GM18867 (cell line): Measurements from ENCODE around the gene CNNM4.

Experiments
- ATAC-seq: cut with Tn5 transposase; IDR thresholded peaks from one replicate; pipeline ENCODE4 v1.9.1; 2021; ENCODE audit warnings: mild to moderate bottlenecking, moderate library complexity; ENCODE audit not compliant: unreplicated experiment

Gene CNNM4

GRCh38 chr2:96760036-96760985 lies at the start of gene CNNM4:
Gene CNNM4, plus strand, starts transcription at chr2:96760902. Its CDS starts 98 bp downstream, at chr2:96761000.
- ATAC-seq, result peak; percentile 85

DNA sequence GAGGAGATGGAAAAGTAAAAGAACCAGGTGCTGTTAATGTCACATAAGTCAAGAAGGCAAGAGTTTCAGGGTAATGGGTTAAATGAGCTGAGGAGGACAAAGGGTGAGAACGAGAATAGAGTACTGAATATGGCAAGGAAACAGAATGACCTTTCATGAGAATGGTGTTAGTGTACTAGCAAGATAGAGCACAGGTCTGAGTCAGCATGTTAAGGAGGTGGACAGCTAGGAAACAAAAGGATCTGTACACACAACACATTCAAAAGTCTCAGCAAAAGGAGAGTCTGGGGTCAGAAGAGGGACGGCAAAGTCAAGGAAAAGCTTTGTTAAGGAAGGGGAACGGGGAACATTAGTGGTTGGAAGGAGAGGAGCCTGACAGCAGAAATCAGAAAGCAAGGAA lies 49.7 kb upstream of the CNNM4 start:
- no peak for ATAC-seq

GRCh38 chr2:96715658-96716057 lies 45.0 kb upstream of the CNNM4 start:
- ATAC-seq, result no peak

DNA sequence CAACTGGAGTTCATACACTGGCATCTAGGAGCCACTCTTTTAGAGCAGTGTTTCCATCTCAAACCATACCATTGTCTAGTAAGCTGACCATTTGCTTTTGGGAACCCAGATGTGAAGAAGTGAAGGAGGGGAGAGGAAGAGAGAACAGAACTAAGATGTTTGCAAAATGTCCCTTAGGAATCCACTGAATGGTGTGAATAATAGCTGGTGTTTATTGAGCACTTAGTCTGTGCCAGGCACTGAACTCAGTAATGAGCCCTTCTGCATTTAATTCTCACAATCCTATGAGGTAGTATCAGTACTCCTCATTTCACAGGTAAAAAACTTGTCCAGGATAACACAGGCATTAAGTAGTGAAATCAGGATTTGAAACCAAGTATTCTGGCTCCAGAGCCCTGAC lies 44.3 kb upstream of the CNNM4 start:
- ATAC-seq, result no peak

- ATAC-seq, result no peak
Measured at GRCh38 chr2:96726131-96726530, 34.6 kb upstream of the CNNM4 start.

GRCh38 chr2:96727431-96727830 lies 33.3 kb upstream of the CNNM4 start:
- no peak for ATAC-seq

DNA sequence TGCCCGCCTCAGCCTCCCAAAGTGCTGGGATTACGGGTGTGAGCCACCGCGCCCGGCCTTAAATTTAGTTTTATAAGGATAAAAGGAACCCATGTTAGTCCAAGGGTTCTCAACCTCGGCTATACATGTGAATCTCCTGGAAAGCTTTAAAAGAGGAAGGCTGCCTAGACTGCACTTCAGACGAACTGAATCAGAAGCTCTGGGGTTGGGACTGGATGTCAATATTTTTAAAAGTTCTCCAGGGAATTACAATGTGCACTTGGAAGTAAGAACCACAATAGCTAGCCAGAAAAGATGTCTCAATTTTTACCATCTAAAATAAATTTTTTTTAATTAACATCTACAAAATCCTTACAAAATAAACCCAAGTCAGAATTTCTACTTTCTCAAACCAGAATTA lies 31.0 kb upstream of the CNNM4 start:
- ATAC-seq, result no peak

GRCh38 chr2:96730212-96730611 lies 30.5 kb upstream of the CNNM4 start:
- no peak for ATAC-seq

DNA sequence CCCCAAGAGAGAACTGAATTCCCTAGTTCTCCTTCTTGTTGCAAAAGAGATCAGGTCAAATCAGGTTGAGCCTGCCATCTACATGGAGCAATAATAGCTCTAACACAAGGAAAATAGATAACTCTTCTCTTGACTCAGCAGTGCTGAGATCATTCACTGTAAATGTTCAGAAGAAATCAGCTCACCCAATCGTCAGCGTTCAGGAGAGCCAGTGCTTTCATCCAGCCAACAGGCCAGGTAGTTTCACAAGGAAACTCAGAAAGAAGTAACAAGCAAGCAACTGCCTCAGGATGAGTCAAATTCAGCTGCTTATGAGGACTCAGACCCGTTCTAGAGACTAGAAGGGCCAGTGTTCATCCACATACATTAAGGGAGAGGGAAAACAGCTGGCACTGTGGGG lies 26.8 kb upstream of the CNNM4 start:
- no peak for ATAC-seq

DNA sequence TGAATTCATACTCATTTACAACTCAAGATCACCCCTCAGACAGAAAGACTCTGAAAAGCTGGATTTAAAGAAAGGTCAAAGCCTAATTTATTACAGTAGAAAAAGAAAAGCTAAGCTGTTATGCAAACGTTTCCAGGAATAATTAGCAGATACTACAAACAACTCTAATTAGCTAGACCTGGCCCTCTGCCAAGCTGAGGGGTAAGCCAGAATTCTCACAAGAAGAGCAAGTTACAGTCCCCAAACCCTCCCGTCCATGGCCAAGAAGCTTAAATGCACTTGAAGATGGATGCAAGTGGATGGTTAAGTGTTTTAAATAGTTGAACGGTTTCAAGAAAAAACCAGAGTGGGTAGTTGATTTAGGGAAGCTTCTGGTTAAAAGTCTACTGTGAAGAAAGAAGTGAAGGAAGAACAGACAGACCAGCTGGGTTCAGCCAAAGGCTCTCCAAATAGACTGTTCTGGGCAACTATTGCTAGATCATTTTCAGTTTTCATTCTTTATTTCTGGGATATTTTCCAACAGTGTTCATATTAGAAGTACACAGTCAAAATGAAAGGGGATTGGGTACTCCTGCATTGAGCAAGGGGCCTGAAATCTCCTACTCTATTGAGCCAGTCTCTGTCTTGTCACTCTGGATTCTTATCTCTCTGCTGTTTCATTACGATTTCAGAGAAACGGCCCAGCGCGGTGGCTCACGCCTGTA lies 25.7 kb upstream of the CNNM4 start:
- no peak for ATAC-seq

DNA sequence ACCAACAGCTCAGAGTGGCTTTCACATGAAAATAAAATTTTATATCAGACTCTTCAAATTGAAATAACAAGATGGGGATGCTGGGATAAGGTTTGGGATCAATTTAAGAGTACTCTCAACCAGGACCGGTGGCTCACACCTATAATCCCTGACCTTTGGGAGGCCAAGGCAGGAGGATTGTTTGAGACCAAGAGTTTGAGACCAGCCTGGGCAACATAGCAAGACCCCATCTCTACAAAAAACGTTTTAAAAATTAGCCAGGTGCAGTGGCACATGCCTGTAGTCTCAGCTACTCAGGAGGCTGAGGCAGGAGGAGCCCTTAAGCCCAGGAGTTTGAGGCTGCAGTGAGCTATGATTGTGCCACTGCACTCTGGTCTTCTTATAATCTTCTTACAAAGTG lies 23.5 kb upstream of the CNNM4 start:
- ATAC-seq, result no peak

- ATAC-seq, result no peak
Measured at GRCh38 chr2:96737831-96738230, 22.9 kb upstream of the CNNM4 start.

- ATAC-seq, result no peak
Measured at GRCh38 chr2:96739076-96739632, 21.5 kb upstream of the CNNM4 start.

- peak; percentile 99 for ATAC-seq
Measured at GRCh38 chr2:96739633-96740428, 20.9 kb upstream of the CNNM4 start, which contains the start of gene LMAN2L. Gene LMAN2L, minus strand, starts transcription at chr2:96740064. Its CDS starts 24 bp downstream, at chr2:96740040.

GRCh38 chr2:96747061-96747617 lies 13.6 kb upstream of the CNNM4 start:
- ATAC-seq, result no peak

GRCh38 chr2:96751800-96752199 lies 8.9 kb upstream of the CNNM4 start:
- no peak for ATAC-seq

DNA sequence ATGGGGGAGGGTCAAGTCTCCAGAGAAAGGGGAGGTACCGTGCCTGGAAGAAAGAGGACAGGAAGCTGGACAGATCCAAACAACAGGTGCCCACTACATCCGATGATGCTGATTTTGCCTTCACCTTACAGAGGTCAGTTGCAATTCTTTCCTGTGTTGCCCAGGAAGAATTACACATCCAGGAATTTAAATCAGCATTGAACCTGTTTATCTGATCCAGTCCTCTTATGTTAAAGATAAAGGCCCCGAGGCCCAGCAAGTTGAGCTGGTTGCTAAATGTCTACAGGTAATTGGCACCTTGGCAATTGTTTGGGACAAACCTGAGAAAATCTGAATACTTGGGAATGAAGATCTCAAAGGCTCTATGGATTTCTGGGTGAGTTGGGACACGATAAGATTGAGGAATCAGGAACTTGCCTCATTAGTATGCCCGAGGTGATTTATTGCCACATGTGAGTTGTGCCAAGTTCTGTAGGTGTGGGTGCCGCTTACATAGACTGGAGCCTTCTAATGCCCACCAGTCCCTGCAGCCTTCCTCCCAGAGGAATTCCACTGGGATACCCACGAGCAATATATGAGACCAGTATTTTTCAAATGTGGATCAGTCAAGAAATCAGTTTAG lies 6.9 kb upstream of the CNNM4 start:
- no peak for ATAC-seq

DNA sequence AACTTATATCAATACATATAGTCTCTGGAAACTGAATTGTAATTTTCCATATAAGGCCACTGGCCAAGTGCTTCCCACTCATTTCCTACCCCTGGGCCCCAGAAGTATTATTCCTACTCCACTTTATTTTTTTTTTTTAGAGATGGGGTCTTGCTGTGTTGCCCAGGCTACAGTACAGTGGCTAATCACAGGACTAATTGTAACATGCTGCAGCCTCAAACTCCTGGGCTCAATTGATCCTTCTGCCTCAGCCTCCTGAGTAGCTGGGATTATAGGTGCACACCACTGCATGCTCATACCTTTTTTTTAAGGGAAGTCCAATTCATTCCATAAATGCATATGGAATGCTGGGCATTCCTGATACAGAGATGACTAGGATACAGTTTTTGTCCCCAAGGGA lies 6.4 kb upstream of the CNNM4 start:
- no peak for ATAC-seq

DNA sequence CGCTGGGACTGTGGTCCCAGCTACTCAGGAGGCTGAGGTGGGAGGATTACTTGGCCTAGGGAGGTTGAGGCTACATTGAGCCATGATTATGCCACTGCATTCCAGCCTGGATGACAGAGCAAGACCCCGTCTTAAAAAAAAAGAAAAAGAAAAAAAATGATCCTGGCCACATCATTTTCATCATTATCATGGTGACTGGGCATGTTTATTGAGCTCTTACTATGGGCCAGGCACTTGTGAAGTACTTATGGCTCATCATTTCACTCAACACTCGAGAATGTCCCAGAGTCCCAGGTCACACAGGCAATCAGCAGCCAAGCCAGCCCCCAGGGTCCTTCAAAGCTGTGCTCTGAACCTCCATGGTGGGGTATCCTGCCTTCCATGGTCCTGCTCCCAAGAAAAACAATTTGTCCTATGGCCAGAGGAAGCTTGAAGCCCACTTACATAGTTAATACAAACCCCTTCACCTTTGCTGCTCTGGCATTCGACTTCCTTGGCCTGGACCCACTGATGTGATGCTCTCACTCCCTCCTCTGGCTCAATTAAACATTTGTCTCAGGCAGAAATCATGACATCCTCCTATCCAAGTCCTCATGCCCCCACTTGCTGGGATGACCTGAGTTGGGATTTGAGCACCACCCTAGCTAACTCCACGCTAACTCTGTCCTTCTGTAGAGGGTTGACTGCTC lies 3.8 kb upstream of the CNNM4 start:
- ATAC-seq, result no peak

- no peak for ATAC-seq
Measured at GRCh38 chr2:96757477-96757860, 3.2 kb upstream of the CNNM4 start.
